GM10248 (cell line): ENCODE results near the gene TPCN2.

Source experiments
- CTCF ChIA-PET: fragments of 300-600 bp; sonication (Branson Sonifier 250); formaldehyde crosslinking; extraction: SDS; loops from one replicate; lab custom pipeline; 2021; ENCODE audit warnings: antibody characterized with exemption; lab: Yijun Ruan, JAX
- POLR2A ChIA-PET: fragments of 350-650 bp; sonication (Branson Sonifier 250); formaldehyde crosslinking; extraction: SDS; loops from one replicate; lab custom pipeline; 2020; ENCODE audit warnings: antibody characterized with exemption; lab: Yijun Ruan, JAX
- DNase-seq: peaks from one replicate; pipeline ENCODE4 v3.0.0; 2012; ENCODE audit errors: extremely low spot score
- TF ChIP-seq, protein P1 (sequence below): IDR thresholded peaks from 2 replicates; pipeline ENCODE4 v1.5.1; 2012; ENCODE audit warnings: mild to moderate bottlenecking, low read depth; ENCODE audit errors: extremely low read depth, missing control alignments, control extremely low read depth

Gene TPCN2

DNA sequence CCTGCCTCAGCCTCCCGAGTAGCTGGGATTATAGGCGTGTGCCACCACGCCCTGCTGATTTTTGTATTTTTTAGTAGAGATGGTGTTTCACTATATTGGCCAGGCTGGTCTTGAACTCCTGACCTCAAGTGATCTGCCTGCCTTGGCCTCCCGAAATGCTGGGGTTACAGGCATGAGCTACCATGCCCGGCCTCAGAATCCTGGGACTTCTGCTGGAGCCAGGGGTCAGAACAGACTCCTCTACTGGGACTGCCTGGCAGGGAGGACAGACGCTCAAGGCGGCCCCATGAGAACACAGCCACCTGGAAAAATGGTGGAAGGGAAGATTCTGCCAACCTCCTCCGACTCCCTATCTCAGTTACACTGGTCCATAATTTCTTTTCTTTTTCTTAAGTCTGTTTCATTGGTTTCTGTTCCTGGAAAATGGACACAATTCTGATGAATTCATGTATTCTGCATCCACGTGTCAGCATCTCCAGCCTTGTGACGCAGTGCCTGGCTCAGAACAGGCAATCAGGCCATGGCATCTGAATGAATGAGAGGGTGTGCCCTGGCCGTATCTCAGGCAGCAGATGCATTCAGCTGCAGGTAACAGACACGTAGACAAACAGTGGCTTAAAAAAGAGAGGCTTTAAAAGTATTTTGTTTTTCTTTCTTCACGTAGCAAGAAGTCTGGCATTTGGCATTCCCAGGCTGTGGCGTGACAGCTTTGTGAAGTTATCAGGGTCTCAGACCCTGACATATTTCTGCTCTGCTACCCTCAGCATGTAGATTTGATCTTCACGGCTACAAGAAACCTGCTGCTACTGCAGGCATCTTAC is 111.8 kb downstream of the TPCN2 start:
- CTCF ChIA-PET, result no interaction called here
- no peak for DNase-seq
- TF ChIP-seq, protein P1, sequence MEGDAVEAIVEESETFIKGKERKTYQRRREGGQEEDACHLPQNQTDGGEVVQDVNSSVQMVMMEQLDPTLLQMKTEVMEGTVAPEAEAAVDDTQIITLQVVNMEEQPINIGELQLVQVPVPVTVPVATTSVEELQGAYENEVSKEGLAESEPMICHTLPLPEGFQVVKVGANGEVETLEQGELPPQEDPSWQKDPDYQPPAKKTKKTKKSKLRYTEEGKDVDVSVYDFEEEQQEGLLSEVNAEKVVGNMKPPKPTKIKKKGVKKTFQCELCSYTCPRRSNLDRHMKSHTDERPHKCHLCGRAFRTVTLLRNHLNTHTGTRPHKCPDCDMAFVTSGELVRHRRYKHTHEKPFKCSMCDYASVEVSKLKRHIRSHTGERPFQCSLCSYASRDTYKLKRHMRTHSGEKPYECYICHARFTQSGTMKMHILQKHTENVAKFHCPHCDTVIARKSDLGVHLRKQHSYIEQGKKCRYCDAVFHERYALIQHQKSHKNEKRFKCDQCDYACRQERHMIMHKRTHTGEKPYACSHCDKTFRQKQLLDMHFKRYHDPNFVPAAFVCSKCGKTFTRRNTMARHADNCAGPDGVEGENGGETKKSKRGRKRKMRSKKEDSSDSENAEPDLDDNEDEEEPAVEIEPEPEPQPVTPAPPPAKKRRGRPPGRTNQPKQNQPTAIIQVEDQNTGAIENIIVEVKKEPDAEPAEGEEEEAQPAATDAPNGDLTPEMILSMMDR, result no peak
- POLR2A ChIA-PET, result no interaction called here

DNA sequence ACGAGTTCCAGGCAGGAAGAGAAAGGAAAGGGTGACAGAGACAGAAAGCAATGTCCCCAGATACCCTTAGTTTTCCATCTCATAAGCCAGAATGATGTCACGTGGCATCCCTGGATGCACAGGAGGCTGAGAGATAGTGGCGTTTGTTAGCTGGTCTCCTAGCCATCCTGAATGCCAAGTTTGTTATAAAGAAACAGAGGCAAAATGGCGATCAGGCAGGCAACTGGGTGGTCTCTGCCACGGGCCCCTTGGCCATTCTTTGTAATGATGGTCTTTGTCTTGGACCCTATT is 112.3 kb downstream of the TPCN2 start:
- ChIA-PET POLR2A (no interaction called here), CTCF (no interaction called here)
- TF ChIP-seq, protein P1, result no peak
- no peak for DNase-seq

DNA sequence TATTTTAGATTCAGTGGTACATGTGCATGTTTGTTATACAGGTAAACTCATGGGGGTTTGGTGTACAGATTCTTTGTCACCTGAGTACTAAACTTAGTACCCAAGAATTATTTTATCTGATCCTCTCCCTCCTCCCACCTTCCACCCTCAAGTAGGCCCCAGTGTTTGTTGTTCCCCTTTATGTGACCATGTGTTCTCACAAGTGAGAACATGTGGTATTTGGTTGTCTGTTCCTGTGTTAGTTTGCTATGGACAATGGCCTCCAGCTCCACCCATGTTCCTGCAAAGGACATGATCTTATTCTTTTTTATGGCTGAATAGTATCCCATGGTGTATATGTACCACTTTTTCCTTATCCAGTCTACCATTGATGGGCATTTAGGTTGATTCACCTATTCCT is 113.8 kb downstream of the TPCN2 start:
- DNase-seq, result no peak
- ChIA-PET CTCF (no interaction called here), POLR2A (no interaction called here)
- TF ChIP-seq, protein P1, result no peak

DNA sequence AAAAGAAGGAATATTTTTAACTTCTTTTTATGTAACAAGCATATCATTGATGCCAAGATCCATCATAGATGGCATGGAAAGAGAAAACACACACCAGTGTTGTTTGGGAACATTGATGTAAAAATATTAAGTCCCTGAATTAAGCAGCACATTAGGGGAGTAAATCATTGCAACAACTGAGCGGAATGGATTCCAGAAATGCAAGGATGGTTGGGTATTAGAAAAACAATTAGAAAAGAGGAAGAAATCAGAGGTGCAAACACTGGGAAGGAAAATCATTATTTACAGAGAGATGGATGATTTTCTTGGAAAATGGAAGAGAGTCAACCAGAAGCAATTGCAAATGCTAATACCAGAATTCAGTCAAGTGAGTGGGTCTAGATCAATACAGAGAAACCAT is 115.1 kb downstream of the TPCN2 start:
- ChIA-PET POLR2A (no interaction called here), CTCF (no interaction called here)
- TF ChIP-seq, protein P1, result no peak
- no peak for DNase-seq

DNA sequence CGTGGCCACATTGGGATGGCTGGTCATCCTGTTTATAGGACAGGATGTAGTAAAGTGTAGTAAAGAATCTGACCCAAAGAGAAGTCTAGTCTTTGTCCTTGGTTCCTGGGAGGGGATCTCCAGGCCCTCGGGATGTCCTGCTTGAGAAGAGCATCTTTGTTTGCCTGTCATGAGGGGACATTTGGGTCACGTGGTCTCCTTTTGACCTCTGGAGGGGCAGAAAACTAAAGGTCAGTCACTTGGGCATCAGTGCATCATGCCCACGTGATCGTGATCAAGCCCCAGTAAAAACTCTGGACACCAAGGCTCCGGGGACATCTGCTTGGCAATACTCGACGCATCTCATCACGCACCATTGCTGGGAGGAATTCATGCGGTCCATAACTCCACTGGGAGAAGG is 116.1 kb downstream of the TPCN2 start:
- DNase-seq, result no peak
- TF ChIP-seq, protein P1, result no peak
- ChIA-PET CTCF (no interaction called here), POLR2A (no interaction called here)

DNA sequence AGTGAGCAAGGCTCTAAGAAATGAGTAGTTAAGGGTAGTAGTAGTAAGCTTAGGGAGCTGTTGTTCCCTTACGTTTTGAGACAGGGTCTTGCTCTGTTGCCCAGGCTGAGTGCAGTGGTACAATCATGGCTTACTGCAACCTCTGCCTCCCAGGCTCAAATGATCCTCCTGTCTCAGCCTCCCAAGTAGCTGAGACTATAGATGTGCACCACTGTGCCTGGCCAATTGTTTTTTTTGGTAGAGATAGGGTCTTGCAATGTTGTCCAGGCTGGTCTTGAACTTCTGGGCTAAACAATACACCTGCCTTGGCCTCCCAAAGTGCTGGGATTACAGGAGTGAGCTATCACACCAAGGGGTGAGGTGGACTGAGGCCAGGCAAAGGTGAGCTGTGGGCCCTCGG is 117.0 kb downstream of the TPCN2 start:
- TF ChIP-seq, protein P1, result no peak
- ChIA-PET POLR2A (interaction anchor here (1.3 kb wide), 1 partner anchor 10 kb away, joined by 7 read pairs; the partner anchor contains the start of gene SMIM38), CTCF (interaction anchor here (1.1 to 2.6 kb wide), 4 partner anchors 10 to 476 kb away, joined by 3 to 15 read pairs (median 5); partner anchors contain the start of gene SMIM38)
- DNase-seq, result no peak
